ENCODE measurements around the gene ELAPOR2. TPM values are rescaled to one million over a fixed set of nuclear protein-coding genes. Genes with fewer than 3 reads are reported as not detected.

Gene ELAPOR2
- total RNA-seq, 1 experiment from 2014 or later, result 4.6 TPM

- no peaks in the 10 kb centered on the region for H3K9me3 Mint-ChIP-seq (ENCODE audit: unreplicated experiment)
- no TSS peak for BruUV-seq (replicated peaks)
These were observed 23.2 kb upstream of the ELAPOR2 start for GRCh38 chr7:87082675-87083074.

GRCh38 chr7:87075671-87076404, 16.4 kb upstream of the ELAPOR2 start:
- intact Hi-C loops (cut with micrococcal nuclease; ENCODE audit: unreplicated experiment), result no loop called here
- H3K9me3 ChIP-seq, result no peaks in the 10 kb centered on the region
- no peak overlapping the region for H3K4me3 Mint-ChIP-seq (ENCODE audit: unreplicated experiment)
- no TSS peak for BruUV-seq (replicated peaks)
- ChIA-PET CTCF (no interaction called here), POLR2A (no interaction called here)
- H3K9me3 Mint-ChIP-seq (ENCODE audit: unreplicated experiment), result no peaks in the 10 kb centered on the region
- H3K4me3 ChIP-seq (ENCODE audit: low read depth, low read length), result no peak overlapping the region
- no peaks in the 10 kb centered on the region for H3K36me3 ChIP-seq (ENCODE audit: control insufficient read depth, insufficient read depth, low read length)
- H3K36me3 Mint-ChIP-seq (ENCODE audit: insufficient read depth, unreplicated experiment), result no peaks in the 10 kb centered on the region
- no peaks in the 10 kb centered on the region; the same call in 1 of the 2 replicates for H3K4me1 ChIP-seq
- H3K27me3 ChIP-seq (replicated peaks; ENCODE audit: control insufficient read depth, insufficient read depth, low read length), result no peaks in the 10 kb centered on the region
- no peak for DNase-seq
- H3K4me1 Mint-ChIP-seq (ENCODE audit: low read depth, unreplicated experiment), result no peaks in the 10 kb centered on the region
- H3K27ac Mint-ChIP-seq (ENCODE audit: unreplicated experiment), result no peak overlapping the region
- peaks cover 7% of the 10 kb centered on the region for H3K27me3 Mint-ChIP-seq (ENCODE audit: insufficient read depth, unreplicated experiment)
- no peak for TF ChIP-seq CTCF (IDR thresholded peaks at IDR 0.05; ENCODE audit: insufficient read depth in 1 of 2, low read depth in 1 of 2, low read length in 1 of 2, severe bottlenecking in 1 of 2, unreplicated experiment in 1 of 2)

More at GRCh38 chr7:87082675-87083074, 23.2 kb upstream of the ELAPOR2 start:
- H3K4me3 Mint-ChIP-seq (ENCODE audit: unreplicated experiment), result no peak overlapping the region
- peaks cover 3% of the 10 kb centered on the region for H3K27me3 Mint-ChIP-seq (ENCODE audit: insufficient read depth, unreplicated experiment)
- no peaks in the 10 kb centered on the region for H3K36me3 Mint-ChIP-seq (ENCODE audit: insufficient read depth, unreplicated experiment)
- ChIA-PET POLR2A (no interaction called here), CTCF (no interaction called here)
- no peak overlapping the region for H3K27ac Mint-ChIP-seq (ENCODE audit: unreplicated experiment)
- Histone ChIP-seq H3K27me3 (replicated peaks; ENCODE audit: control insufficient read depth, insufficient read depth, low read length) (no peaks in the 10 kb centered on the region), H3K9me3 (no peaks in the 10 kb centered on the region), H3K4me3 (ENCODE audit: low read depth, low read length) (no peak overlapping the region), H3K36me3 (ENCODE audit: control insufficient read depth, insufficient read depth, low read length) (no peaks in the 10 kb centered on the region), H3K4me1 (no peaks in the 10 kb centered on the region; the same call in 1 of the 2 replicates)
- no peak for DNase-seq
- TF ChIP-seq CTCF (IDR thresholded peaks at IDR 0.05; ENCODE audit: insufficient read depth in 1 of 2, low read depth in 1 of 2, low read length in 1 of 2, severe bottlenecking in 1 of 2, unreplicated experiment in 1 of 2), result no peak
- H3K4me1 Mint-ChIP-seq (ENCODE audit: low read depth, unreplicated experiment), result no peaks in the 10 kb centered on the region
- intact Hi-C loops (cut with micrococcal nuclease; ENCODE audit: unreplicated experiment), result no loop called here

- Histone ChIP-seq H3K27me3 (replicated peaks; ENCODE audit: control insufficient read depth, insufficient read depth, low read length) (no peaks in the 10 kb centered on the region), H3K4me1 (no peaks in the 10 kb centered on the region), H3K36me3 (ENCODE audit: control insufficient read depth, insufficient read depth, low read length) (no peaks in the 10 kb centered on the region), H3K9me3 (no peaks in the 10 kb centered on the region), H3K4me3 (ENCODE audit: low read depth, low read length) (no peak overlapping the region)
- no peak for TF ChIP-seq CTCF (IDR thresholded peaks at IDR 0.05; ENCODE audit: insufficient read depth in 1 of 2, low read depth in 1 of 2, low read length in 1 of 2, severe bottlenecking in 1 of 2, unreplicated experiment in 1 of 2)
- Mint-ChIP-seq H3K9me3 (ENCODE audit: unreplicated experiment) (no peaks in the 10 kb centered on the region), H3K4me3 (ENCODE audit: unreplicated experiment) (no peak overlapping the region), H3K4me1 (ENCODE audit: low read depth, unreplicated experiment) (no peaks in the 10 kb centered on the region), H3K36me3 (ENCODE audit: insufficient read depth, unreplicated experiment) (no peaks in the 10 kb centered on the region), H3K27me3 (ENCODE audit: insufficient read depth, unreplicated experiment) (peaks cover 3% of the 10 kb centered on the region), H3K27ac (ENCODE audit: unreplicated experiment) (no peak overlapping the region)
- ChIA-PET CTCF (no interaction called here), POLR2A (no interaction called here)
- BruUV-seq (replicated peaks), result no TSS peak
- DNase-seq, result no peak
- intact Hi-C loops (cut with micrococcal nuclease; ENCODE audit: unreplicated experiment), result no loop called here
These were observed 8.3 kb upstream of the ELAPOR2 start for GRCh38 chr7:87067788-87068187.
